22Rv1 (cell line): Measurements from ENCODE around the gene CMTM5.

Experiments used
- CTCF ChIP-seq: fragments of 450-650 bp; IDR thresholded peaks from 2 replicates; pipeline ENCODE4 v1.5.1; 2017; ENCODE audit warnings: mild to moderate bottlenecking
- ZFX ChIP-seq: fragments of 450-650 bp; IDR thresholded peaks from 2 replicates; pipeline ENCODE4 v1.6.1; 2017; ENCODE audit warnings: antibody characterized with exemption, borderline replicate concordance

- TF ChIP-seq CTCF = no peak
- no peak for TF ChIP-seq ZFX
These were observed 29.4 kb downstream of the CMTM5 start for GRCh38 chr14:23406244-23406643.
